HEK293T (cell line): ENCODE results near the gene PHF20.
"Not testable (repeated sequence)": the region's sequence is repeated elsewhere in the genome, so short reads cannot be mapped to it uniquely, and the experiment has no call there.

Experiments
- CTCF ChIA-PET: fragments of 350-600 bp; formaldehyde crosslinking; extraction: SDS; loops from one replicate; lab custom pipeline; 2021; ENCODE audit warnings: antibody characterized with exemption, inconsistent platforms; lab: Yijun Ruan, JAX
- POLR2A ChIA-PET: fragments of 350-600 bp; formaldehyde crosslinking; extraction: SDS; loops from one replicate; lab custom pipeline; 2020; ENCODE audit warnings: antibody characterized with exemption, inconsistent platforms; lab: Yijun Ruan, JAX
- DNase-seq: peaks from one replicate; pipeline ENCODE4 v3.0.0; 2012; ENCODE audit warnings: mixed read lengths; ENCODE audit errors: extremely low spot score
- ARNT ChIP-seq: fragments of 450-650 bp; IDR thresholded peaks from 2 replicates; pipeline ENCODE4 v1.6.1; 2017; ENCODE audit warnings: mild to moderate bottlenecking
- BHLHE40 ChIP-seq: fragments of 450-650 bp; IDR thresholded peaks from 2 replicates; pipeline ENCODE4 v1.6.1; 2016; ENCODE audit warnings: mild to moderate bottlenecking, moderate library complexity, borderline replicate concordance
- CTBP1 ChIP-seq: fragments of 450-650 bp; IDR thresholded peaks from 2 replicates; pipeline ENCODE4 v1.6.1; 2016; ENCODE audit warnings: borderline replicate concordance
- ELF4 ChIP-seq: fragments of 450-650 bp; IDR thresholded peaks from 2 replicates; pipeline ENCODE4 v1.6.1; 2017; ENCODE audit warnings: antibody characterized with exemption
- FOXA1 ChIP-seq: fragments of 450-650 bp; IDR thresholded peaks from 2 replicates; pipeline ENCODE4 v1.6.1; 2016; ENCODE audit warnings: mild to moderate bottlenecking
- FOXK2 ChIP-seq: fragments of 450-650 bp; IDR thresholded peaks from 2 replicates; pipeline ENCODE4 v1.6.1; 2016; ENCODE audit warnings: mild to moderate bottlenecking
- FOXM1 ChIP-seq: fragments of 450-650 bp; IDR thresholded peaks from 2 replicates; pipeline ENCODE4 v1.6.1; 2017; ENCODE audit warnings: mild to moderate bottlenecking, borderline replicate concordance
- HDGF ChIP-seq: fragments of 450-650 bp; IDR thresholded peaks from 2 replicates; pipeline ENCODE4 v1.6.1; 2017; ENCODE audit warnings: antibody characterized with exemption, borderline replicate concordance
- L3MBTL2 ChIP-seq: fragments of 450-650 bp; conservative IDR thresholded peaks from 2 replicates; pipeline ENCODE4 v1.6.1; 2016; ENCODE audit warnings: mild to moderate bottlenecking
- LEF1 ChIP-seq: fragments of 450-650 bp; IDR thresholded peaks from 2 replicates; pipeline ENCODE4 v1.6.1; 2017; ENCODE audit warnings: mild to moderate bottlenecking, borderline replicate concordance
- NFRKB ChIP-seq: fragments of 450-650 bp; IDR thresholded peaks from 2 replicates; pipeline ENCODE4 v1.6.1; 2016; ENCODE audit warnings: mild to moderate bottlenecking, moderate library complexity
- PKNOX1 ChIP-seq: fragments of 450-650 bp; IDR thresholded peaks from 2 replicates; pipeline ENCODE4 v1.6.1; 2016
- SP1 ChIP-seq: fragments of 450-650 bp; IDR thresholded peaks from 2 replicates; pipeline ENCODE4 v1.6.1; 2017
- SUZ12 ChIP-seq: fragments of 450-650 bp; IDR thresholded peaks from 2 replicates; pipeline ENCODE4 v1.6.1; 2016; ENCODE audit warnings: mild to moderate bottlenecking
- TARDBP ChIP-seq: fragments of 450-650 bp; IDR thresholded peaks from 2 replicates; pipeline ENCODE4 v1.6.1; 2016
- ZNF384 ChIP-seq: fragments of 450-650 bp; IDR thresholded peaks from 2 replicates; pipeline ENCODE4 v1.6.1; 2016

Gene PHF20

GRCh38 chr20:35842361-35842760 is 70.5 kb downstream of the PHF20 start:
- TF ChIP-seq SUZ12 (no peak), ELF4 (no peak), LEF1 (no peak), HDGF (no peak), BHLHE40 (no peak), FOXA1 (no peak), ZNF384 (no peak), TARDBP (no peak), FOXM1 (no peak), L3MBTL2 (no peak), SP1 (no peak), CTBP1 (no peak), PKNOX1 (no peak), NFRKB (no peak), FOXK2 (no peak), ARNT (no peak)
- CTCF ChIA-PET: interaction anchor here (0.6 kb wide), 1 partner anchor 897 kb away, joined by 3 read pairs; no protein-coding TSS in a partner anchor
- POLR2A ChIA-PET: no interaction called here
- no peak for DNase-seq

- POLR2A ChIA-PET: interaction anchor here (2.7 kb wide), 1 partner anchor 102 kb away, joined by 10 read pairs; the partner anchor contains the start of gene RBM39
Observed at GRCh38 chr20:35843894-35844293, 72.1 kb downstream of the PHF20 start.

GRCh38 chr20:35845561-35845960 is 73.7 kb downstream of the PHF20 start:
- ChIA-PET POLR2A (interaction anchor here (2.7 kb wide), 1 partner anchor 103 kb away, joined by 10 read pairs; the partner anchor contains the start of gene RBM39), CTCF (no interaction called here)
- DNase-seq: no peak
- TF ChIP-seq TARDBP (no peak), SP1 (no peak), SUZ12 (no peak), HDGF (no peak), FOXK2 (no peak), FOXA1 (no peak), BHLHE40 (no peak), ELF4 (no peak)

More at GRCh38 chr20:35843894-35844293, 72.1 kb downstream of the PHF20 start:
- DNase-seq, CTCF ChIA-PET: not testable (repeated sequence)

- ChIA-PET POLR2A (interaction anchor here (0.6 to 3.5 kb wide), 2 partner anchors 78 to 107 kb away, joined by 3 to 17 read pairs; partner anchors contain the start of genes PHF20 and RBM39), CTCF (no interaction called here)
- TF ChIP-seq PKNOX1 (no peak), TARDBP (no peak), FOXA1 (no peak), ZNF384 (no peak), BHLHE40 (no peak), CTBP1 (no peak), L3MBTL2 (no peak), ELF4 (no peak), HDGF (no peak), SP1 (no peak), ARNT (no peak), LEF1 (no peak), SUZ12 (no peak)
- no peak for DNase-seq
Observed at GRCh38 chr20:35849706-35850105, 77.9 kb downstream of the PHF20 start.

GRCh38 chr20:35851659-35852058 is 79.8 kb downstream of the PHF20 start:
- CTCF ChIA-PET, DNase-seq: not testable (repeated sequence)
- POLR2A ChIA-PET: interaction anchor here (3.5 kb wide), 1 partner anchor 109 kb away, joined by 17 read pairs; the partner anchor contains the start of gene RBM39

- ChIA-PET CTCF (no interaction called here), POLR2A (interaction anchor here (2.1 kb wide), 1 partner anchor 112 kb away, joined by 8 read pairs; the partner anchor contains the start of gene RBM39)
- TF ChIP-seq ARNT (no peak), HDGF (no peak), CTBP1 (no peak), BHLHE40 (no peak), FOXK2 (no peak), FOXA1 (no peak)
- DNase-seq: no peak
Observed at GRCh38 chr20:35854713-35855348, 83.0 kb downstream of the PHF20 start.

- ChIA-PET CTCF (interaction anchor here (0.9 kb wide), 1 partner anchor 8 kb away, joined by 3 read pairs; no protein-coding TSS in a partner anchor), POLR2A (interaction anchor here (2.1 kb wide), 1 partner anchor 113 kb away, joined by 8 read pairs; the partner anchor contains the start of gene RBM39)
- not testable (repeated sequence) for DNase-seq
Observed at GRCh38 chr20:35855641-35856040, 83.8 kb downstream of the PHF20 start.
